Prostate gland (tissue), 2 donors: ENCODE data around the gene NIPSNAP3A. TPM values are rescaled to one million over a fixed set of nuclear protein-coding genes. Genes with fewer than 3 reads are reported as not detected.

Source experiments
- DNase-seq: peaks from one replicate; pipeline ENCODE4 v3.0.0-alpha.2; 2019; ENCODE audit warnings: low spot score
- H3K27ac ChIP-seq, 2 donors: fragments of 200-600 bp; sonication (generic); 2 replicates each; pipeline ENCODE4 v1.5.1; 2017 to 2019
- H3K27me3 ChIP-seq: fragments of 200-600 bp; sonication (generic); replicated peaks from 2 replicates; pipeline ENCODE4 v1.5.1; 2019; ENCODE audit not compliant: insufficient read depth
- H3K36me3 ChIP-seq, 2 donors: fragments of 200-600 bp; sonication (generic); 1 replicate in 1 of 2; 2 replicates in 1 of 2; pipeline versions ENCODE4 v1.5.1 to v1.8.1; 2017 to 2019
- H3K4me1 ChIP-seq: fragments of 200-600 bp; sonication (generic); replicated peaks from 2 replicates; pipeline ENCODE4 v1.5.1; 2019
- H3K4me3 ChIP-seq, 2 donors: fragments of 200-600 bp; sonication (generic); 2 replicates each; pipeline ENCODE4 v1.5.1; 2017 to 2019
- H3K9me3 ChIP-seq: fragments of 200-600 bp; sonication (generic); 2 replicates; pipeline ENCODE4 v1.5.1; 2017
- CTCF ChIP-seq, 4 experiments: fragments of 200-600 bp in 2 of 4; fragments of 450-650 bp in 2 of 4; sonication (generic) in 2 of 4; IDR thresholded peaks; 1 replicate in 3 of 4; 2 replicates in 1 of 4; pipeline ENCODE4 v1.5.1; 2016 to 2019; ENCODE audit warnings: antibody characterized with exemption in 4 of 4, mild to moderate bottlenecking in 2 of 4, moderate library complexity in 2 of 4
- POLR2A ChIP-seq: fragments of 450-650 bp; IDR thresholded peaks from one replicate; pipeline ENCODE4 v1.6.1; 2016; ENCODE audit warnings: antibody characterized with exemption, mild to moderate bottlenecking
- POLR2AphosphoS5 ChIP-seq: sonication (generic); formaldehyde crosslinking; IDR thresholded peaks from one replicate; pipeline ENCODE4 v1.6.1; 2017; ENCODE audit warnings: antibody characterized with exemption
- WGBS: methylation state at CpG from one replicate; pipeline ENCODE4 v1.1.5; 2018; 5-methylcytosine and 5-hydroxymethylcytosine counted together
- intact Hi-C: fragments of 100-400 bp; cut with DNase I; formaldehyde crosslinking; loops from one replicate; pipeline ENCODE4 v1.14.2; 2022
- total RNA-seq, 2 donors: library from RNA; depleted of rRNA; stranded (reverse); fragments of >200 nt; gene quantifications; one replicate each; pipeline ENCODE4 v1.1.0, GENCODE V29; 2016

The NIPSNAP3A gene
- total RNA-seq, 2 donors from 2014 or later: 14.6 to 18.8 TPM

GRCh38 chr9:104800068-104800785 is 52.7 kb downstream of the NIPSNAP3A start:
- no peaks in the 10 kb centered on the region for H3K4me1 ChIP-seq
- H3K9me3 ChIP-seq: no peaks in the 10 kb centered on the region
- H3K27ac ChIP-seq: no peak overlapping the region
- DNase-seq: no peak
- H3K36me3 ChIP-seq: peaks cover 6 to 8% of the 10 kb centered on the region in 2 donors
- TF ChIP-seq POLR2A: no peak
- TF ChIP-seq POLR2AphosphoS5: no peak
- TF ChIP-seq CTCF (IDR thresholded peaks at IDR 0.05): no peak
- WGBS: 83% methylated on average over 7 of the region's 7 CpGs
- no peaks in the 10 kb centered on the region for H3K27me3 ChIP-seq
- no peak overlapping the region for H3K4me3 ChIP-seq
- intact Hi-C loops: loop anchor here (10.0 kb wide), 1 partner anchor 615 kb away; no protein-coding TSS in a partner anchor

- no peak for DNase-seq
- Histone ChIP-seq H3K27ac (no peak overlapping the region), H3K4me3 (no peak overlapping the region), H3K4me1 (no peaks in the 10 kb centered on the region), H3K9me3 (no peaks in the 10 kb centered on the region), H3K36me3 (peaks cover 6 to 8% of the 10 kb centered on the region in 2 donors), H3K27me3 (no peaks in the 10 kb centered on the region)
- WGBS: 87% methylated on average over 5 of the region's 5 CpGs
- TF ChIP-seq CTCF (IDR thresholded peaks at IDR 0.05) (no peak), POLR2AphosphoS5 (no peak), POLR2A (no peak)
- intact Hi-C loops: loop anchor here (10.0 kb wide), 1 partner anchor 613 kb away; no protein-coding TSS in a partner anchor
Observed at GRCh38 chr9:104802110-104802509, 54.6 kb downstream of the NIPSNAP3A start.

- H3K27ac ChIP-seq: no peak overlapping the region
- TF ChIP-seq CTCF (IDR thresholded peaks at IDR 0.05): no peak
- no peak for TF ChIP-seq POLR2AphosphoS5
- no peak for TF ChIP-seq POLR2A
- 72% methylated on average over 2 of the region's 2 CpGs for WGBS
- DNase-seq: no peak
- H3K4me1 ChIP-seq: no peaks in the 10 kb centered on the region
- no peak overlapping the region for H3K4me3 ChIP-seq
- H3K9me3 ChIP-seq: no peaks in the 10 kb centered on the region
- H3K27me3 ChIP-seq: no peaks in the 10 kb centered on the region
- intact Hi-C loops: loop anchor here (10.0 kb wide), 1 partner anchor 612 kb away; no protein-coding TSS in a partner anchor
- peaks cover 6 to 8% of the 10 kb centered on the region in 2 donors for H3K36me3 ChIP-seq
Observed at GRCh38 chr9:104802906-104803305, 55.4 kb downstream of the NIPSNAP3A start.

GRCh38 chr9:104805441-104805840 is 58.0 kb downstream of the NIPSNAP3A start:
- DNase-seq: no peak
- no peaks in the 10 kb centered on the region for H3K9me3 ChIP-seq
- no peak for TF ChIP-seq CTCF (IDR thresholded peaks at IDR 0.05)
- TF ChIP-seq POLR2A: no peak
- no peak for TF ChIP-seq POLR2AphosphoS5
- no peaks in the 10 kb centered on the region for H3K27me3 ChIP-seq
- intact Hi-C loops: loop anchor here (10.0 kb wide), 1 partner anchor 609 kb away; no protein-coding TSS in a partner anchor
- no peaks in the 10 kb centered on the region for H3K4me1 ChIP-seq
- 85% methylated on average over 2 of the region's 2 CpGs for WGBS
- H3K36me3 ChIP-seq: peaks cover 6 to 8% of the 10 kb centered on the region in 2 donors
- no peak overlapping the region for H3K4me3 ChIP-seq
- H3K27ac ChIP-seq: no peak overlapping the region
